Endometrial microvascular endothelial cells (primary cell): ENCODE results near the gene POU2F1. TPM values are rescaled to one million over a fixed set of nuclear protein-coding genes. Genes with fewer than 3 reads are reported as not detected.

Source experiments
- in situ Hi-C: cut with HindIII; loops from 2 replicates; pipeline ENCODE4 v1.10.0; 2017; ENCODE audit warnings: low sequenced_read_pairs, low pct_unique_long_range_greater_than_20kb; ENCODE audit errors: inconsistent ontology term
- total RNA-seq: library from RNA; depleted of rRNA; stranded (reverse); fragments of >200 nt; gene quantifications from one replicate; pipeline ENCODE4 v1.2.3, GENCODE V29; 2015; ENCODE audit errors: inconsistent ontology term

The POU2F1 gene
- total RNA-seq, 1 donor from 2014 or later: 1.9 TPM

DNA sequence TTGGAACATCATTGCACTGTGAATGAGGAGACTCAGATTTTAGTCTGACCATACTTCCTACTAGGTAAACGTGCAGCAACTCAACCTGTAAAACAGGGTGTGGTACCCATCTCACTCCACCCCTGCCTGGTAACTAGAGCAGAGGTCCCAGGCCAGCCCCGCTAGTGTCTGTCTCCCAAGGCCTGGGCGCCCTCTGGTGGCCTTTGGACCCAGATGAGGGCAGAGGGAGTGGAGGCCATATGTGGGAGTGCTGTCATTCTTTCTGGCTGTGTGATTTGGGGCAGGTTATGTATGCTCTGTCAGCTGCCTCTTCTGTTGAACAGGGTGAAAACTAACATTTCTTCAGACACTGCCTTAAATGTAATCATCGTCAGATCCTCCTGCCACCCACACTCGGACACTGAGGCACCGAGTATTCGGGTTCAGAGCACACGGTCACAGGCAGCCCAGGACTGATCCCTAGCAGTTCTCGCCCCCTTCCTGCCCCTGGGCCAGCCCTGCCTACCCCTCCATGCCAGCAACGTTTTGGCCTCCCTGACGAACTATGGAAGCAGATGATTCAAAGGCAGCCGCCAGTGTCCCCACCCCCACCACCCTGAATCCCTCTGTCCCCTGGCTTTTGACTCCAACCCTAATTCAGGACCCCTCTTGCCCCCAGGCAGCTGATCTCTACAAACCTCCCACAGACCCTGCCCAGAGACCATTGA is 221.6 kb downstream of the POU2F1 start:
- in situ Hi-C loops: no loop called here

DNA sequence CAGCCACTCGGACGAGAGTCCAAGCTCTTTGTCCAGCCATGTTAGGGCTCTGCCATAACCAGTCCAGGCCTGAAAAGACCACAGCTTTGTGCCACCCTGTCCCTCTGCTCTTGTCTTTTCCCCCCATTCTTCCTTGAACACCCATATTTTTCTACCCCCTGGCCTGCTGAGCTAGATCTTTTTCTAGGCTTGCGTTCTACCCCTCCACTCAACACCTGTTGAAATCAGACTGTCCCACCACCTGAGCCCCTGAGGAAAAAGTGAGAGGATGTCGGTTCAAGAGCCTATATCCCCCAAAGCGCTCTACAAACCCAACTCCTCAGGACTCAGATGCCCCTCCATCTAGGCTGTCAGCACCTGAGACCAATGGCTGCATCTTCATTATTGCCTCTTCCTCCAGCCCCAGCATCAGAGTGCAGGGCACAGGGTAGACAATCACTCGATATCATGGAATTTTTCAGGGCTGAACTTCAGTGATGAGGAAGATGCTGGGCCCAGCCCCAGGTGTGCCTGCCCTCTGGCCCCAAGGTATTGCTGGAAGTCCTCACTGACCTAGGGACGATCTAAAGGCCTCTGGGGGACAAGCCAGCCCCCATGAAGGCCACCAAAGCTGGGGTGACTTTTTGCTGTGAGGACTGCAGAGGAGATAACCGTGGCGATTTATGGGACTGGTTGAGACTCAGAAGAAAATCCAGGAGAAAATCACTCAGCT is 222.3 kb downstream of the POU2F1 start:
- in situ Hi-C loops: no loop called here

GRCh38 chr1:167443757-167444156 is 223.1 kb downstream of the POU2F1 start:
- in situ Hi-C loops: no loop called here

DNA sequence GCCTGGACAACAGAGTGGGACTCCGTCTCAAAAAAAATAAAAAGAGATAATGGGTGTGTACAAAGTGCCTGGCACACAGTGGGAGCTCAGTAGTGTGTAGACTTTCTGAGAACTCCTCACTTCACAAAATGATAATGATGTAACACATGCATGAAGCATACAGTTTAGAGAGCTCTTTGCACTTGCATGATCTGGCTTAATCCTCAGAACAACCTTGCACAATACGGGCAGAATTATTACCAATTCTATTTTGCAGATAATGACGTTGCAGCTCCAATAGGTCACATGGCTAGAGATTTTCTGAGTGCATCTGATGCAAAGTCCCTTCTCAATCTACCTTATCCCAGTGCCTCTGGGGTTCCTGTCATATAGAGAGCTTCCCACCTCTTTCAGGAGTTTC is 226.3 kb downstream of the POU2F1 start:
- in situ Hi-C loops: no loop called here

DNA sequence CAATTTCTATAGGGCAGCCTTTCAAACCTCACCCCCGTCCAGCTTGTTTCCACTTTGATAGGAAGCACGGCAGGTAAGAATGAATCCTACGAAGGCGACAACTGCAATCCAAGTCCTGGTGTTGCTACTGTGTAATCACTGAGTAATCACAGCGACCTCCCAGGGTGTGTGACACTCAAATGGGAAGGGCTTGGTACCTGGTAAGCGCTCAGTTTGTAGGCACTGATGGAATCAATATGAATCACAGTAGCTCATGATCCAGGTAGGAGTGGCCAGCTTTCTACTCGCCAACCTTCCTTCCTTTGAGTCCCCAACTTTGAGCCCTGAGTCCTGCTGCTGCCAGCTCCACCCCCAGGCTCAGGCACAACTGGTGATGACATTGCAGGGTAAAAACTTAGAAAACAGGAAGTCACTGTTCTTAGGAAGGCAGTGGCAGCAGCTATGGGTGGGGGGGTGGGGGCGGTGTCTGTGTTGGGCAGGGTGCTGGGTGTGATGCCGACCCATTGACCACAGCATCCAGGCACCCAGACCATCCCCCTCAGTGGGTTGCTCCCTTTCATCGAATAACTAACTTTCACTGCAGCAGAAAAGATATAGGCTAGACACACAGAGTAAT is 226.9 kb downstream of the POU2F1 start:
- in situ Hi-C loops: no loop called here

GRCh38 chr1:167450843-167451242 is 230.2 kb downstream of the POU2F1 start:
- in situ Hi-C loops: no loop called here

DNA sequence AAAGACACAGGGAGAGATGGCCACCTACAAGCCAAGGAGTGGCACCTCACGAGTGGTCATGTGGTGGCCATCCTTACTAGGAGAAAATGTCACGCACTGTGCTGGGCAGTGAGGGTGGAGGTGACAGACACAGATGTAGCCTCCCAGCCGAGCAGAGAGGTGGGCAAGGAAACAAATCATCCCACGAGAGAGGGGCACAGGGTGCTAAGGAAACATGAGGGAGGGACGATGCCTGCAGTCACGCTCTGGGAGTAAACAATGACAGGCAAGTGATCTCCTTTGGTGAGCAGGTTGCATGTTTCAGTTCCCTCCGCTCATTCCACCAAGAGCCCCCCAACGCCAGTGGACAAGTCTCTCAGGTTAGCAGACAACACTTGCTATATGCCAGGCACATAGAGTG is 231.8 kb downstream of the POU2F1 start:
- in situ Hi-C loops: no loop called here

- in situ Hi-C loops: no loop called here
Measured at GRCh38 chr1:167453123-167453522, 232.4 kb downstream of the POU2F1 start.

DNA sequence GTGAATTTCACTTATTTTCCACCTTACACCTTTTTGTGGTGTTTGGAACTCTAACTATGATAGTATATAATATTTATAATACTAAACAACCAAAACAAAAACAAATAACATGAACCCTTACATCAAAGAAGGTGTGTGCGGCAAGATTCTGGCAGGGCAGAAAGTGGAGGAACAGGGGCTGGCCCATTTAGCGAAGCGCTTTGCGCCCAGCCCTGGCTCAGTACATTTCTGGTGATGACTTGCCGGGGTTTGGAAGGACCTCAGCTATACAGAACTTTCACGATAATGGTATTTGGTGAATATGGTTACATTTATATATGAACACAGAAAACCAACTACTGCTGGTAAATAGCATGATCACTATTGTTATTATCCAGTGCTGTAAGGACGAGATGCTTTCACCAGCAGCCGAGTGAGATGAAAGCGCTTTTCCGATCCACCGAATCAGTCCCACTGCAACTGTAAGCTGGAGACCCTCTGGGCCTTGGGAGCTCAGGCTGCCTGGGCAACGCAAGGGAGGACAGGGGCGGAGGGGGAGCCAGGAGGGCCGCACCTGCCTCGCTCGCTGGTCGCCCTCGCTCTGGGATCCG is 233.7 kb downstream of the POU2F1 start:
- in situ Hi-C loops: no loop called here

DNA sequence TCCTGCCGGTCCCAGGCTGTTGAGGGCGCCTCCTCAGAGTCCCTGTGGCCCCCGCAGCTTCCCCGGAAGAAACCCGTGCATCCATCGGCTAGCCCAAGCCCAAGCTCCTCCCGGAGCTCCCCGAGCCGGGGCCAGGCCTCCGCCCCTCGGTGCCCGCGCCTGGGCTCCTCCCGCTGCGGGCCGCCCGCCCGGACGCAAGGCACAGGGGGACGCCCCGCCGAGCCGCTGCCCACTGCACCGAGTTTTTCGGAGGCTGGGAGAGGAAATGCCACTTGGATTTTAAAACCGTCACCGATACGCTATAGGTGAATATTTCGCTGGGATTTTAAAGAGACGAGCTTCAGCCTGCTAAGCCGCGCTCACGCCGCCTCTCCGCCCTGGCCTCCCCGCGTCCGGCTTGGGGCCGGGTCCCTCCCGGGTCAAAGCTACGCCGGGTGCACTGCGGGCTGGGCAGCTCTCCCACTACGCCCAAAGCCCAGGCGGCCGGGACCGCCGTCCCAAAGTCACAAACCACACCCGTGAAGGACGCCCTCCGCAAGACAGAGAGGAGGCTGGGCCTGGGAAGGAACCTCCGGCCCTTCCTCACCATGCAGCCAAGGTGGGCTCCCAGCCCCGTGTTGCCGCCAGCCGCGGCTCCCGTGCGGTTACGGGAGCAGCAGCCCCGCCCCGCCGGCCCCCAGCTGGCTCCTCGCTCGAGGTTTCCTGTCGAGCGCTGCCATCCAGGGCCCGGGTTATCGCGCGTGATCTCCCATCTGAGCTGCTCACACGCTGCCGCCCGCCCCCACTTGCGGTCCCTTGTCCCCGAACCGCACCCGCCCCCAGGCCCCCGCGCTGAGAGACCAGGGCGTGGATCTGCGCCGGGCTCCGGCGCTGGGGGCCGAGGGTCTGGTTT is 234.5 kb downstream of the POU2F1 start:
- in situ Hi-C loops: no loop called here

DNA sequence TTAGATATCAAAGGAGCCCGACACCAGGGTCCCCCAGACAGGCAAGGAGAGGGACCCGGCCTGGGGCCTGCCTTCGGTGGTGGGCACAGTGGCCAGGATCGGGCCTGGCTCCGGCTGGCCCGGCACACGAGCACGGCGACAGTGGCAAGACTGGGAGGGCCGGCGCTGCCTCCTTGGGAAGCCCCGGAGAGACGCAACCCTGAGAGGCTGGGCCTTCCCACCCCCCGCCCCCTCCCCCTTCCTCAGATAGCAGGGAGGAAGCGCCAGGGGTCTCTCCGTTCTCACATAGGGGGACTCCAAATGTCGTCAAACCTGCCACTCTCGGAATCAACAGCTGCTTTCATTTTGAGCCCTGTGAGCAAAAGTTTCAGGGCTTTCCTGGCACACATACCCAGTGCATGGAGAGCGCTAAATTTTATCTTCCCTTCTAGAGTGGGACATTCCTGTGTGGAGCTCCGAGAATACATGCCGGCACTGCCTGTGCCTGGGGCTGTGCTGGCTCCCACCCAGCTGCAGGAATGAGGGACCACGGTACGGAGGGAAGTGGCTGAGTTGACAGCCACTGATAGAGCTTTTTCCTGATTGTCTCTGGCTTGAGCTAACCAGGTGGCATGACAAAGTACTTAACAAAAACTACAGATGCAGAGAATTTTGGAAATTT is 235.2 kb downstream of the POU2F1 start:
- in situ Hi-C loops: no loop called here

- in situ Hi-C loops: no loop called here
Measured at GRCh38 chr1:167456524-167456923, 235.8 kb downstream of the POU2F1 start.

GRCh38 chr1:167456926-167457325 is 236.2 kb downstream of the POU2F1 start:
- in situ Hi-C loops: no loop called here

- in situ Hi-C loops: no loop called here
Measured at GRCh38 chr1:167457936-167458584, 237.4 kb downstream of the POU2F1 start.

GRCh38 chr1:167460836-167461235 is 240.2 kb downstream of the POU2F1 start:
- in situ Hi-C loops: no loop called here

GRCh38 chr1:167462341-167462740 is 241.7 kb downstream of the POU2F1 start:
- in situ Hi-C loops: no loop called here

DNA sequence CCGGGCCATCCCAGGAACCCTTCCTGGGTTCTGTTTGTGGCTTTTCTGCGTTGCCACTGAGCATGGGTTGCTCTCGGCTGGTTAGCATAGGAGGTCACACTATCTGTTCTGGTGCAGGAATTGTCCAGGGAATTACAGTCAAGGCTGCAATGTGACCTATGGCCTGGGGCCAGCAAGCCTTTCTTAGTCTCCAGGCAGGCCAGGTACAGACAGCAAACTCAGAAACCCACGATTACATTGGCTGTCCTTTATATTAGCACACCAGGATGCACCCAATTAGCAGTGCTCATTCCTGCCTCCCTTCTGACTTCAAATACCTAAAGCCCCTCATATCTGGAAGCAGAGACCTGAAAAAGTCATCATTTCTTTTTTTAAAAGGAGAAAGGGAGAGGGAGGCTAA is 242.4 kb downstream of the POU2F1 start:
- in situ Hi-C loops: no loop called here
